ENCODE data around the gene BRAF. TPM values are rescaled to one million over a fixed set of nuclear protein-coding genes. Genes with fewer than 3 reads are reported as not detected.

The BRAF gene
- total RNA-seq, 2 donors from 2014 or later, result 45.7 to 46.7 TPM

- H3K9me3 Mint-ChIP-seq, result no peaks in the 10 kb centered on the region
Observed at GRCh38 chr7:140911746-140912145, 13.0 kb downstream of the BRAF start.

GRCh38 chr7:140909476-140910161 is 15.1 kb downstream of the BRAF start:
- H3K9me3 Mint-ChIP-seq, result no peaks in the 10 kb centered on the region
- peaks cover 23% of the 10 kb centered on the region for H3K27me3 Mint-ChIP-seq (ENCODE audit: insufficient read depth)
- DNase-seq, result no peak
- H3K4me3 ChIP-seq (ENCODE audit: low read length), result no peak overlapping the region
- WGBS, 2 experiments (ENCODE audit: insufficient coverage in 1 of 2, insufficient read length in 1 of 2), result 94 to 97% methylated on average over 5 of the region's 5 CpGs
- H3K9me3 ChIP-seq (ENCODE audit: control insufficient read depth, low read length), result peaks cover 15% of the 10 kb centered on the region
- no peaks in the 10 kb centered on the region for H3K27me3 ChIP-seq (ENCODE audit: control insufficient read depth, insufficient read depth, low read length, poor library complexity, severe bottlenecking)
- H3K36me3 ChIP-seq (ENCODE audit: control insufficient read depth, insufficient read depth, low read length), result peaks cover 10% of the 10 kb centered on the region
- H3K4me1 Mint-ChIP-seq, result peaks cover 22% of the 10 kb centered on the region
- H3K36me3 Mint-ChIP-seq (ENCODE audit: low read depth), result peaks cover 25% of the 10 kb centered on the region
- H3K4me3 Mint-ChIP-seq, result no peak overlapping the region
- no peak overlapping the region for H3K27ac ChIP-seq (ENCODE audit: low read depth, low read length)
- no peak for TF ChIP-seq CTCF (conservative IDR thresholded peaks at IDR 0.05)
- no peak overlapping the region for H3K27ac Mint-ChIP-seq
- peaks cover 4% of the 10 kb centered on the region for H3K4me1 ChIP-seq (ENCODE audit: control insufficient read depth, insufficient read depth, low read length)
- no peak overlapping the region for H3K9ac ChIP-seq (ENCODE audit: extremely low read depth, low read length, poor library complexity, severe bottlenecking)

More at GRCh38 chr7:140911746-140912145, 13.0 kb downstream of the BRAF start:
- Histone ChIP-seq H3K4me3 (ENCODE audit: low read length) (no peak overlapping the region), H3K9ac (ENCODE audit: extremely low read depth, low read length, poor library complexity, severe bottlenecking) (no peak overlapping the region), H3K36me3 (ENCODE audit: control insufficient read depth, insufficient read depth, low read length) (peaks cover 10% of the 10 kb centered on the region), H3K9me3 (ENCODE audit: control insufficient read depth, low read length) (peaks cover 7% of the 10 kb centered on the region), H3K4me1 (ENCODE audit: control insufficient read depth, insufficient read depth, low read length) (peaks cover 4% of the 10 kb centered on the region), H3K27me3 (ENCODE audit: control insufficient read depth, insufficient read depth, low read length, poor library complexity, severe bottlenecking) (no peaks in the 10 kb centered on the region), H3K27ac (ENCODE audit: low read depth, low read length) (no peak overlapping the region)
- DNase-seq, result no peak
- no peak overlapping the region for H3K27ac Mint-ChIP-seq
- H3K4me1 Mint-ChIP-seq, result peaks cover 22% of the 10 kb centered on the region
- TF ChIP-seq CTCF (conservative IDR thresholded peaks at IDR 0.05), result no peak
- WGBS, 2 experiments (ENCODE audit: insufficient coverage in 1 of 2, insufficient read length in 1 of 2), result 91% methylated on average over 1 of the region's 1 CpG; no CpG with 5 or more reads in 1 of the 2 experiments
- peaks cover 25% of the 10 kb centered on the region for H3K27me3 Mint-ChIP-seq (ENCODE audit: insufficient read depth)
- no peak overlapping the region for H3K4me3 Mint-ChIP-seq
- H3K36me3 Mint-ChIP-seq (ENCODE audit: low read depth), result peaks cover 18% of the 10 kb centered on the region

DNA sequence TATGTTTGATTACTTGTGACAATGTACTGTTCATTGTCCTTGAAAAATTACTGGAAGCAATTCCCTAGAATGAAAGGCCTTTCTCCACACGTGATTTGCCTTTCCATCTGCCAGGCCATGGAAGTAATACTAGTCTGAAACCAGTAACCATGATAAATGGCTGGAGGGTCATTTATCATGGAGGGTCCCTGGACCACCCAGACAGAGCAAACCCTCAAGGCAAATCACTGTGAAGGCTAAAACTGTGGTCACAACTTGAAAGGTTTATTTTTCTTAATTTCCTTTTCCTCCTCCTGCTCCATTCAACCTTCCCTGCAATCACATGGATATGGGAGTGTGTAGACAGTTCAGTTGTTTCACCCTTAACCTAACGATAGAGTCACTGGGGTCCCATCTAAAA is 16.4 kb downstream of the BRAF start:
- H3K4me3 Mint-ChIP-seq, result no peak overlapping the region
- WGBS, 2 experiments (ENCODE audit: insufficient coverage in 1 of 2, insufficient read length in 1 of 2), result 96 to 100% methylated on average over 1 to 2 of the region's 2 CpGs

More for the DNA sequence above, 16.4 kb downstream of the BRAF start:
- TF ChIP-seq CTCF (conservative IDR thresholded peaks at IDR 0.05), result no peak
- Mint-ChIP-seq H3K36me3 (ENCODE audit: low read depth) (peaks cover 36% of the 10 kb centered on the region), H3K27ac (no peak overlapping the region), H3K9me3 (peaks cover 11% of the 10 kb centered on the region), H3K4me1 (peaks cover 16% of the 10 kb centered on the region), H3K27me3 (ENCODE audit: insufficient read depth) (peaks cover 18% of the 10 kb centered on the region)
- DNase-seq, result no peak
- Histone ChIP-seq H3K4me3 (ENCODE audit: low read length) (no peak overlapping the region), H3K9ac (ENCODE audit: extremely low read depth, low read length, poor library complexity, severe bottlenecking) (no peak overlapping the region), H3K4me1 (ENCODE audit: control insufficient read depth, insufficient read depth, low read length) (no peaks in the 10 kb centered on the region), H3K27me3 (ENCODE audit: control insufficient read depth, insufficient read depth, low read length, poor library complexity, severe bottlenecking) (no peaks in the 10 kb centered on the region), H3K27ac (ENCODE audit: low read depth, low read length) (no peak overlapping the region), H3K36me3 (ENCODE audit: control insufficient read depth, insufficient read depth, low read length) (peaks cover 10% of the 10 kb centered on the region), H3K9me3 (ENCODE audit: control insufficient read depth, low read length) (peaks cover 27% of the 10 kb centered on the region)

Data from endodermal cell (in vitro differentiated cells).